Stimulated activated CD8-positive, alpha-beta memory T cell treated with anti-CD3 and anti-CD28 coated beads, Interleukin-7, amount 100 ng/mL, for 48 hours (primary cell): Measurements from ENCODE around the gene THAP7.

Experiments used
- DNase-seq, 2 donors: peaks; one replicate each; pipeline ENCODE4 v3.0.0-alpha.2; 2020; ENCODE audit warnings: low read depth in 1 of 2; ENCODE audit errors: extremely low read depth in 1 of 2

THAP7 gene

GRCh38 chr22:20949698-20950183, 52.2 kb downstream of the THAP7 start:
- no peak for DNase-seq
